ENCODE measurements around the gene GLIPR1. TPM values are rescaled to one million over a fixed set of nuclear protein-coding genes. Genes with fewer than 3 reads are reported as not detected.

Gene GLIPR1
- total RNA-seq, 1 donor from 2014 or later: 4.3 TPM

DNA sequence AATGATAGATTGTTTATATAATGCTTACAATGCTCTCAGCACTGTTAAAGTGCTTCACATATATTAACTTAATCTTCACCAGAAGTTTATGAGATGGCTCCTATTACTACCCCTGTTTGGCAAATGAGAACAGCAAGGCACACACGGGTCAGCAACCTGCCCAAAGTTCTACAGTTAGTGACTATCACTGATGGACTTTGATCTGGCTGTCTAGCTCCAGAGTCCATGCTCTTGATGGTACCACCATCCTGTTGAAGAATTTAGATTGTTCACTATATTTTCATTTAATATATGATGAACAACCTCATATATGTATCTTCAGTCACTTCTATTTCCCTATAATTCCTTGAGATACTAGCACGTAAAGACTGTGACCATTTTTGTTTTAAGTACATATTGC lies 10.6 kb downstream of the GLIPR1 start:
- H3K36me3 Mint-ChIP-seq: no peaks in the 10 kb centered on the region
- no peak overlapping the region for H3K4me3 Mint-ChIP-seq
- no peak overlapping the region for H3K27ac Mint-ChIP-seq
- TF ChIP-seq, protein P1, sequence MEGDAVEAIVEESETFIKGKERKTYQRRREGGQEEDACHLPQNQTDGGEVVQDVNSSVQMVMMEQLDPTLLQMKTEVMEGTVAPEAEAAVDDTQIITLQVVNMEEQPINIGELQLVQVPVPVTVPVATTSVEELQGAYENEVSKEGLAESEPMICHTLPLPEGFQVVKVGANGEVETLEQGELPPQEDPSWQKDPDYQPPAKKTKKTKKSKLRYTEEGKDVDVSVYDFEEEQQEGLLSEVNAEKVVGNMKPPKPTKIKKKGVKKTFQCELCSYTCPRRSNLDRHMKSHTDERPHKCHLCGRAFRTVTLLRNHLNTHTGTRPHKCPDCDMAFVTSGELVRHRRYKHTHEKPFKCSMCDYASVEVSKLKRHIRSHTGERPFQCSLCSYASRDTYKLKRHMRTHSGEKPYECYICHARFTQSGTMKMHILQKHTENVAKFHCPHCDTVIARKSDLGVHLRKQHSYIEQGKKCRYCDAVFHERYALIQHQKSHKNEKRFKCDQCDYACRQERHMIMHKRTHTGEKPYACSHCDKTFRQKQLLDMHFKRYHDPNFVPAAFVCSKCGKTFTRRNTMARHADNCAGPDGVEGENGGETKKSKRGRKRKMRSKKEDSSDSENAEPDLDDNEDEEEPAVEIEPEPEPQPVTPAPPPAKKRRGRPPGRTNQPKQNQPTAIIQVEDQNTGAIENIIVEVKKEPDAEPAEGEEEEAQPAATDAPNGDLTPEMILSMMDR (conservative IDR thresholded peaks at IDR 0.05): no peak
- no peak for DNase-seq (ENCODE audit: extremely low spot score, unreplicated experiment)
- H3K9me3 Mint-ChIP-seq: no peaks in the 10 kb centered on the region
- H3K27me3 Mint-ChIP-seq: no peaks in the 10 kb centered on the region
- peaks cover 8% of the 10 kb centered on the region for H3K4me1 Mint-ChIP-seq (ENCODE audit: unreplicated experiment)

DNA sequence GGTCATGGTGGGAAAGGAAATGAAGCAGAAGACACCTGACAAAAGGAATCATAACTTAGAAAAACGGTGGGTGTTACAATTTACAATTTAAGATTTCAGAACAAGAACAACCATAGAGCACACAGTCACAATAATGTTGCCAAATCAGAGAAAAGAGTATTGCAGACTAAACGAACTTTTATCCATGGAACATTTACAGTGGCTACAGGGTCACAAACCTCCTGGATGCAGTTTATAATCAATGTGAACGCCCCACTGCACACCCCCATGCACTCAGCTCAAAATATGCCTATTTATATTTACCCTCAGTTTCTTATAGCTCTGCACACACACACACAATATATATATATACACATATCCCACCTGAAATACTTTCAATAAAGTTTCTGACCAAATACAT lies 22.9 kb downstream of the GLIPR1 start:
- Mint-ChIP-seq H3K27me3 (no peaks in the 10 kb centered on the region), H3K4me3 (no peak overlapping the region), H3K36me3 (peaks cover 11% of the 10 kb centered on the region), H3K4me1 (ENCODE audit: unreplicated experiment) (peaks cover 4% of the 10 kb centered on the region), H3K9me3 (no peaks in the 10 kb centered on the region), H3K27ac (no peak overlapping the region)
- TF ChIP-seq, protein P1 (conservative IDR thresholded peaks at IDR 0.05): no peak
- no peak for DNase-seq (ENCODE audit: extremely low spot score, unreplicated experiment)

DNA sequence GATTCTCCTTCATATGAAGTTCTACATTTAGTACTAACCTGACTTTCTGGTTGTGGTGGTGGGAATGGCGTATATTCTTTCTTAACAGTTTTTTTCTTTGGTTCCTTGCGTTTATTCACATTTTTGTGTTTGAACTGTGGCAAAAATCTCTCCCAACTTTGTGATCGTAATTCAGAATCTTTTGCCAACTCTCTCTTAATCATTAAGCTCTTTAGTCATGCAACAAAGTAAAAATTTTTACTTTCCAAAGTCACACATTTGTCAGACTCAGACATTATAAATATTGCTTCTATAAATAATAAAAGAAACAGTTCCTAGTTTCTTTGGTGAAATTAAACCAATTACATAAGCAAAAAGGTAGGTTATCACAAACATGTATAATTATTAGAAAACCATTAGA lies 23.3 kb downstream of the GLIPR1 start:
- no peaks in the 10 kb centered on the region for H3K9me3 Mint-ChIP-seq
- H3K4me3 Mint-ChIP-seq: no peak overlapping the region
- DNase-seq (ENCODE audit: extremely low spot score, unreplicated experiment): no peak
- peaks cover 11% of the 10 kb centered on the region for H3K36me3 Mint-ChIP-seq
- no peaks in the 10 kb centered on the region for H3K27me3 Mint-ChIP-seq
- H3K27ac Mint-ChIP-seq: no peak overlapping the region
- TF ChIP-seq, protein P1 (conservative IDR thresholded peaks at IDR 0.05): no peak
- peaks cover 4% of the 10 kb centered on the region for H3K4me1 Mint-ChIP-seq (ENCODE audit: unreplicated experiment)

DNA sequence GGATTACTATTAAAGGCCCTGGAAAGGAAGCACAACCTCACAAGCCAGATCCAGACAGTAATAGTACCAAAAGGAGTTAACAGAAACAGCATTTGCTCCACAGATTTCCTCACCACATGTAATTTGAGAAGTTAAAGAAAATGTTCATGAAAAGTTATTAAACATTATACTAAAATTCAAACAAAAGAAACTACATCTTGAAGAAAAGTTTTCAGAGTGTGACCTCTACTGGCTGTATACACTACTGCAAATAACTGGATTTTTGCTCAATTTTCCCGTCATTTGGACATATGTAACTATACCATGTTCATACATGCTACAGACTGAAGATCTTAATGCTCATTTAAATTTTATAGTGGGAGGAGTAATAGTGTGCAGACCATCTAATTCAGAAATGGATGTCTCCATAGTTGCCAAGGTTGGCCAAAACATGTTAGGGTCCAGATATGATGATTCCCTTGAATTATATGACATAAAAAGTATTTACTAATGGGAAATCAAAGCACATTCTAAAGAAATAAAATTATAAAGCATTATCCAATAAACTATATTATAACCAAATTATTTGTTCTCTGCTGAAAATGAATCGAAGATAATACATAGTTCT lies 25.3 kb downstream of the GLIPR1 start:
- no peaks in the 10 kb centered on the region for H3K27me3 Mint-ChIP-seq
- TF ChIP-seq, protein P1 (conservative IDR thresholded peaks at IDR 0.05): peak; percentile 81
- H3K4me3 Mint-ChIP-seq: peak overlapping the region; percentile 1
- H3K36me3 Mint-ChIP-seq: peaks cover 8% of the 10 kb centered on the region
- H3K9me3 Mint-ChIP-seq: no peaks in the 10 kb centered on the region
- H3K4me1 Mint-ChIP-seq (ENCODE audit: unreplicated experiment): peaks cover 15% of the 10 kb centered on the region
- no peak for DNase-seq (ENCODE audit: extremely low spot score, unreplicated experiment)
- H3K27ac Mint-ChIP-seq: no peak overlapping the region

DNA sequence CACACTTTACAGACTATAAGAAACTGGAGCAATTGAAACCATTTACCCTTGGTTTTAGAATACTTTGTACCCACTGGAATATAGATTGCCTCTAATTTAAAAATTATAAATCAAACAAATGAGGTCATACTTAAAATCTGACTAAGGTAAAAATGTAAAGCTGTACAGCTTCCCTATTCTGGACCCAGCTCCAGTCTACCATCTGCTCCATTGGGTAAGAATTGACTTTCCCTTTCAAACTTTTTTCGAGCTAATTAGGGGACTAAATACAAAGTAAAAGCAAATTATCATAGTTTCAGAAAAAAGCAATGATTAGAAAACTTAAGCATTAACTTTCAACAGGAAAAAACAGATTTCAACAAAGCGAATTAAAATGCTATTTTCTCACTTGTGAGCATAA lies 26.5 kb downstream of the GLIPR1 start:
- peaks cover 20% of the 10 kb centered on the region for H3K4me1 Mint-ChIP-seq (ENCODE audit: unreplicated experiment)
- H3K36me3 Mint-ChIP-seq: peaks cover 8% of the 10 kb centered on the region
- H3K27ac Mint-ChIP-seq: peak overlapping the region; percentile 61
- TF ChIP-seq, protein P1 (conservative IDR thresholded peaks at IDR 0.05): no peak
- no peak for DNase-seq (ENCODE audit: extremely low spot score, unreplicated experiment)
- no peaks in the 10 kb centered on the region for H3K27me3 Mint-ChIP-seq
- no peaks in the 10 kb centered on the region for H3K9me3 Mint-ChIP-seq
- no peak overlapping the region for H3K4me3 Mint-ChIP-seq

DNA sequence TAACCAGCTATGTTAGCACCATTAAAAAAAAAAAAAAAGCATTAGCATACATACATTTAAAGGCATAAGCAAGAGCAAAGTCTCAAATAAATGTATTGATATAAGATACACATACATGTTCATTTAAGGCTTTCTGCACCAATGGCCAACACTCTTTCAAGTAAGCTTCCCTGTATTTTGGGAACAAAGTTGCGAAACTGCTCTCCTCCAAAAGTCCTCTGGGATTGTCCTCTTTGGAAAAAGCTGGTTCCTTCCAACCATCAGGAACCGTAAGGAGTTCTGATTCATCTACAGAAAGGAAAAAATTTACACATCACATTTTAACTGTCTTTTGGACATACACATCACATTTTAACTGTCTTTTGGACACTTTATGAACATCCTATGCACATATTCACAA lies 27.6 kb downstream of the GLIPR1 start:
- Mint-ChIP-seq H3K27me3 (no peaks in the 10 kb centered on the region), H3K36me3 (peaks cover 8% of the 10 kb centered on the region), H3K9me3 (no peaks in the 10 kb centered on the region), H3K4me3 (peak overlapping the region; percentile 50), H3K27ac (peak overlapping the region; percentile 5), H3K4me1 (ENCODE audit: unreplicated experiment) (peaks cover 20% of the 10 kb centered on the region)
- TF ChIP-seq, protein P1 (conservative IDR thresholded peaks at IDR 0.05): no peak
- no peak for DNase-seq (ENCODE audit: extremely low spot score, unreplicated experiment)

Data from type B pancreatic cell (in vitro differentiated cells).